ENCODE measurements around the gene DIO1. TPM values are rescaled to one million over a fixed set of nuclear protein-coding genes. Genes with fewer than 3 reads are reported as not detected.
A peak's percentile ranks its signal among the peaks of the same experiment; 100 is the strongest.
"Not testable (repeated sequence)": the region's sequence is repeated elsewhere in the genome, so short reads cannot be mapped to it uniquely, and the experiment has no call there.

The DIO1 gene
- total RNA-seq, 1 experiment from 2014 or later = 0.28 TPM

DNA sequence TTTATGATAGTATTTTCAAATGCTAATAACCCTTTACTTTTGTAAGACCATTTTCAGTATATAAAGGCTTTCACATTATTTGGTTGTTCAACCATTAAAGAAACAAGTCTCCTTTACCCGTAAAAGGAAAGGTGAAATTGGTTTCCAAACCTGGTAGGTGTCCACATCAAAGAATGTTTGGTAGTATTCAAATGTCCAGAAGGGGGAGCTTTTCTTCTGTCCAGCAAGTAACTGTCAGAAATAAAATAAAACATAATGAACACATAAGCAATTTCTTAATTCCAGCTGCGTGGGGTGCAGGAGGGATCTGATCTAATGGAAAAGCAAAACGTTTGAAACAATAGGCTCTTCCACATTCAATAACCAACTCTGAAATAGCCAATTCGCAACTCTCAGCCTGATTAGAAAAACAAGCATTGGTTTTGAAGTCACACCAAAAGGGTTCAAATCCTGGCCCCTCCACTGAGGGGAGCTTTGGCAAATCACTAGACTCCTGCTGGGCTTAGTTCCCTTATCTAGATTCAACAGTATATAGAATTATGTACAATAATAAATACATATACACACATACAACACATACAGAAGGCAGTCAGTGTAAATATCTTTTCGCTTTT is 15.4 kb upstream of the DIO1 start:
- no TSS peak for BruUV-seq (replicated peaks)
- Histone ChIP-seq H3K36me3 (ENCODE audit: control insufficient read depth, insufficient read depth, low read length) (peaks cover 11% of the 10 kb centered on the region), H3K4me3 (ENCODE audit: low read depth in 2 of 2, low read length in 2 of 2) (no peak overlapping the region), H3K27ac (ENCODE audit: low read length) (no peak overlapping the region), H3K4me1 (ENCODE audit: control insufficient read depth, insufficient read depth, low read length) (no peaks in the 10 kb centered on the region), H3K9me3 (ENCODE audit: control insufficient read depth, insufficient read depth, low read depth, low read length) (no peaks in the 10 kb centered on the region), H3K27me3 (ENCODE audit: control insufficient read depth, insufficient read depth, low read length) (no peaks in the 10 kb centered on the region)
- in situ Hi-C loops (cut with HindIII; ENCODE audit: low pct_unique_long_range_greater_than_20kb, low sequenced_read_pairs) = no loop called here
- intact Hi-C loops (cut with micrococcal nuclease; ENCODE audit: unreplicated experiment) = loop anchor here (2.0 kb wide), 1 partner anchor 70 kb away; no protein-coding TSS in a partner anchor
- CTCF ChIA-PET = interaction anchor here (0.5 to 2.5 kb wide), 8 partner anchors 18 to 820 kb away, joined by 3 to 9 read pairs (median 4); partner anchors contain the start of genes IFT25, LRRC42 and NDC1
- ATAC-seq = 0 out of 2 replicates have a peak, but pooled peaks have one; percentile 60
- POLR2A ChIA-PET = interaction anchor here (0.6 to 0.8 kb wide), 2 partner anchors 14 to 40 kb away, joined by 3 to 4 read pairs; partner anchors contain the start of gene NDC1
- no peak for TF ChIP-seq POLR2AphosphoS5 (IDR thresholded peaks at IDR 0.05; ENCODE audit: low read depth, low read length)
- TF ChIP-seq SIN3A (IDR thresholded peaks at IDR 0.05; ENCODE audit: borderline replicate concordance, insufficient read depth, low read depth, low read length) = no peak
- TF ChIP-seq, protein P1, sequence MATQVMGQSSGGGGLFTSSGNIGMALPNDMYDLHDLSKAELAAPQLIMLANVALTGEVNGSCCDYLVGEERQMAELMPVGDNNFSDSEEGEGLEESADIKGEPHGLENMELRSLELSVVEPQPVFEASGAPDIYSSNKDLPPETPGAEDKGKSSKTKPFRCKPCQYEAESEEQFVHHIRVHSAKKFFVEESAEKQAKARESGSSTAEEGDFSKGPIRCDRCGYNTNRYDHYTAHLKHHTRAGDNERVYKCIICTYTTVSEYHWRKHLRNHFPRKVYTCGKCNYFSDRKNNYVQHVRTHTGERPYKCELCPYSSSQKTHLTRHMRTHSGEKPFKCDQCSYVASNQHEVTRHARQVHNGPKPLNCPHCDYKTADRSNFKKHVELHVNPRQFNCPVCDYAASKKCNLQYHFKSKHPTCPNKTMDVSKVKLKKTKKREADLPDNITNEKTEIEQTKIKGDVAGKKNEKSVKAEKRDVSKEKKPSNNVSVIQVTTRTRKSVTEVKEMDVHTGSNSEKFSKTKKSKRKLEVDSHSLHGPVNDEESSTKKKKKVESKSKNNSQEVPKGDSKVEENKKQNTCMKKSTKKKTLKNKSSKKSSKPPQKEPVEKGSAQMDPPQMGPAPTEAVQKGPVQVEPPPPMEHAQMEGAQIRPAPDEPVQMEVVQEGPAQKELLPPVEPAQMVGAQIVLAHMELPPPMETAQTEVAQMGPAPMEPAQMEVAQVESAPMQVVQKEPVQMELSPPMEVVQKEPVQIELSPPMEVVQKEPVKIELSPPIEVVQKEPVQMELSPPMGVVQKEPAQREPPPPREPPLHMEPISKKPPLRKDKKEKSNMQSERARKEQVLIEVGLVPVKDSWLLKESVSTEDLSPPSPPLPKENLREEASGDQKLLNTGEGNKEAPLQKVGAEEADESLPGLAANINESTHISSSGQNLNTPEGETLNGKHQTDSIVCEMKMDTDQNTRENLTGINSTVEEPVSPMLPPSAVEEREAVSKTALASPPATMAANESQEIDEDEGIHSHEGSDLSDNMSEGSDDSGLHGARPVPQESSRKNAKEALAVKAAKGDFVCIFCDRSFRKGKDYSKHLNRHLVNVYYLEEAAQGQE (IDR thresholded peaks at IDR 0.05; ENCODE audit: insufficient read depth in 1 of 2, low read depth in 2 of 2, low read length in 1 of 2) = no peak
- TF ChIP-seq, protein P2, sequence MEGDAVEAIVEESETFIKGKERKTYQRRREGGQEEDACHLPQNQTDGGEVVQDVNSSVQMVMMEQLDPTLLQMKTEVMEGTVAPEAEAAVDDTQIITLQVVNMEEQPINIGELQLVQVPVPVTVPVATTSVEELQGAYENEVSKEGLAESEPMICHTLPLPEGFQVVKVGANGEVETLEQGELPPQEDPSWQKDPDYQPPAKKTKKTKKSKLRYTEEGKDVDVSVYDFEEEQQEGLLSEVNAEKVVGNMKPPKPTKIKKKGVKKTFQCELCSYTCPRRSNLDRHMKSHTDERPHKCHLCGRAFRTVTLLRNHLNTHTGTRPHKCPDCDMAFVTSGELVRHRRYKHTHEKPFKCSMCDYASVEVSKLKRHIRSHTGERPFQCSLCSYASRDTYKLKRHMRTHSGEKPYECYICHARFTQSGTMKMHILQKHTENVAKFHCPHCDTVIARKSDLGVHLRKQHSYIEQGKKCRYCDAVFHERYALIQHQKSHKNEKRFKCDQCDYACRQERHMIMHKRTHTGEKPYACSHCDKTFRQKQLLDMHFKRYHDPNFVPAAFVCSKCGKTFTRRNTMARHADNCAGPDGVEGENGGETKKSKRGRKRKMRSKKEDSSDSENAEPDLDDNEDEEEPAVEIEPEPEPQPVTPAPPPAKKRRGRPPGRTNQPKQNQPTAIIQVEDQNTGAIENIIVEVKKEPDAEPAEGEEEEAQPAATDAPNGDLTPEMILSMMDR (IDR thresholded peaks at IDR 0.05) = peak; percentile 82
- no peak for TF ChIP-seq TCF7L2 (IDR thresholded peaks at IDR 0.05; ENCODE audit: low read depth, low read length)
- peak; percentile 35 for DNase-seq (ENCODE audit: low read depth, low spot score)

DNA sequence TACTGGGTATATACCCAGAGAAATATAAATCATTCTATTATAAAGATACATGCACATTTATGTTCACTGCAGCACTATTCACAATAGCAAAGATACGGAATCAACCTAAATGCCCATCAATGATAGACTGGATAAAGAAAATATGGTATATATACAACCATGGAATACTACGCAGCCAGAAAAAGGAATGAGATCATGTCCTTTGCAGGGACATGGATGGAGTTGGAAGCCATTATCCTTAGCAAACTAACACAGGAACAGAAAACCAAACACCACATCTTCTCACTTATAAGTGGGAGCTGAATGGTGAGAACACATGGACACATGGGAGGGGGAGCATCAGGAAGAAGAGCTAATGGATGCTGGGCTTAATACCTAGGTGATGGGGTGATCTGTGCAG is 12.1 kb upstream of the DIO1 start:
- POLR2A ChIA-PET; H3K4me1 ChIP-seq (ENCODE audit: control insufficient read depth, insufficient read depth, low read length); H3K4me3 ChIP-seq (ENCODE audit: low read depth in 2 of 2, low read length in 2 of 2); ATAC-seq; H3K36me3 ChIP-seq (ENCODE audit: control insufficient read depth, insufficient read depth, low read length); BruUV-seq (replicated peaks); H3K9me3 ChIP-seq (ENCODE audit: control insufficient read depth, insufficient read depth, low read depth, low read length); in situ Hi-C loops (cut with HindIII; ENCODE audit: low pct_unique_long_range_greater_than_20kb, low sequenced_read_pairs); DNase-seq (ENCODE audit: low read depth, low spot score); H3K27ac ChIP-seq (ENCODE audit: low read length); intact Hi-C loops (cut with micrococcal nuclease; ENCODE audit: unreplicated experiment); H3K27me3 ChIP-seq (ENCODE audit: control insufficient read depth, insufficient read depth, low read length); CTCF ChIA-PET: not testable (repeated sequence)

DNA sequence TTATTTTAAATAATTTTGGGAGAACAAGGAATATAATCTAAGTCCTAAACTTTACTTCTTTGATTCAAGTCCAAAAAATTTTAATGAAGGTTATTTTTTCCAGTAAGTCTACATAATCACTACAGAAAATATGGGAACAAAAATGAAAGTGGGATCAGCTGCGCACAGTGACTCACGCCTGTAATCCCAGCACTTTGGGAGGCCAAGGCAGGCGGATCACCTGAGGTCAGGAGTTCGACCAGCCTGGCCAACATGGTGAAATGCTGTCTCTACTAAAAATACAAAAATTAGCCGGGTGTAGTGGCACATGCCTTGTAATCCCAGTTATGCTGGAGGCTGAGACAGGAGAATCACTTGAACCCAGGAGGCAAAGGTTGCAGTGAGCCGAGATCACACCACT is 10.4 kb upstream of the DIO1 start:
- H3K27me3 ChIP-seq (ENCODE audit: control insufficient read depth, insufficient read depth, low read length); H3K9me3 ChIP-seq (ENCODE audit: control insufficient read depth, insufficient read depth, low read depth, low read length); ATAC-seq; H3K4me3 ChIP-seq (ENCODE audit: low read depth in 2 of 2, low read length in 2 of 2); in situ Hi-C loops (cut with HindIII; ENCODE audit: low pct_unique_long_range_greater_than_20kb, low sequenced_read_pairs); H3K4me1 ChIP-seq (ENCODE audit: control insufficient read depth, insufficient read depth, low read length); DNase-seq (ENCODE audit: low read depth, low spot score); BruUV-seq (replicated peaks); H3K36me3 ChIP-seq (ENCODE audit: control insufficient read depth, insufficient read depth, low read length); H3K27ac ChIP-seq (ENCODE audit: low read length); POLR2A ChIA-PET; intact Hi-C loops (cut with micrococcal nuclease; ENCODE audit: unreplicated experiment): not testable (repeated sequence)
- CTCF ChIA-PET = interaction anchor here (0.6 kb wide), 1 partner anchor 149 kb away, joined by 9 read pairs; no protein-coding TSS in a partner anchor

Measured in Panc1 (cell line).